Uterus (tissue), 4 donors: ENCODE data around the gene RPS13. TPM values are rescaled to one million over a fixed set of nuclear protein-coding genes. Genes with fewer than 3 reads are reported as not detected.

ENCODE experiments used
- DNase-seq, 2 donors: peaks; one replicate each; pipeline ENCODE4 v3.0.0-alpha.2; 2019 to 2020
- H3K27ac ChIP-seq, 2 donors: fragments of 200-600 bp; sonication (generic); 1 replicate in 1 of 2; 2 replicates in 1 of 2; pipeline ENCODE4 v1.5.1; 2016 to 2018
- H3K27me3 ChIP-seq, 2 donors: fragments of 200-600 bp; sonication (generic); one replicate each; pipeline ENCODE4 v1.5.1; 2018 to 2019; ENCODE audit warnings: control low read depth in 1 of 2
- H3K36me3 ChIP-seq, 2 donors: fragments of 200-600 bp; sonication (generic); one replicate each; pipeline ENCODE4 v1.5.1; 2019; ENCODE audit warnings: control low read depth in 1 of 2
- H3K4me1 ChIP-seq, 2 donors: fragments of 200-600 bp; sonication (generic); one replicate each; pipeline ENCODE4 v1.5.1; 2018 to 2019; ENCODE audit warnings: control low read depth in 1 of 2
- H3K4me3 ChIP-seq, 2 donors: fragments of 200-600 bp; sonication (generic); 1 replicate in 1 of 2; 2 replicates in 1 of 2; pipeline ENCODE4 v1.5.1; 2018 to 2019; ENCODE audit warnings: mild to moderate bottlenecking in 1 of 2
- H3K9me3 ChIP-seq, 2 donors: fragments of 200-600 bp; sonication (generic); one replicate each; pipeline ENCODE4 v1.5.1; 2019; ENCODE audit warnings: control low read depth in 1 of 2
- CTCF ChIP-seq, 4 experiments: fragments of 200-600 bp in 2 of 4; fragments of 450-650 bp in 2 of 4; sonication (generic) in 2 of 4; IDR thresholded peaks; one replicate each; pipeline ENCODE4 v1.5.1; 2016 to 2019; ENCODE audit warnings: antibody characterized with exemption in 4 of 4, mild to moderate bottlenecking in 2 of 4, moderate library complexity in 1 of 4
- POLR2A ChIP-seq, 2 donors: fragments of 450-650 bp; IDR thresholded peaks; one replicate each; pipeline ENCODE4 v1.6.1; 2016; ENCODE audit warnings: antibody characterized with exemption in 2 of 2, mild to moderate bottlenecking in 1 of 2, moderate library complexity in 1 of 2
- intact Hi-C: fragments of 100-400 bp; cut with DNase I; formaldehyde crosslinking; loops from one replicate; pipeline ENCODE4 v1.15.1; 2023; ENCODE audit warnings: low total_unique reads
- total RNA-seq, 4 donors: library from RNA; depleted of rRNA in 3 of 4; stranded (reverse); fragments of >200 nt in 3 of 4; gene quantifications; one replicate each; pipeline versions ENCODE4 v1.1.0 to v1.2.4, GENCODE V29; 2014 to 2023
- donor health status: DM: yes; HTN: yes; CAD: no.

Gene RPS13
- total RNA-seq, 4 donors from 2014 or later = 553 to 4,902 (median 2,244) TPM

GRCh38 chr11:17076517-17077239 lies 789 bp downstream of the RPS13 start:
- Histone ChIP-seq H3K27me3 (no peaks in the 10 kb centered on the region), H3K4me3 (peak overlapping the region; percentile 85 to 96), H3K27ac (peak overlapping the region; percentile 90), H3K9me3 (no peaks in the 10 kb centered on the region), H3K36me3 (no peaks in the 10 kb centered on the region), H3K4me1 (peaks cover 7 to 8% of the 10 kb centered on the region in 2 donors)
- DNase-seq = no peak
- intact Hi-C loops = no loop called here
- TF ChIP-seq CTCF (IDR thresholded peaks at IDR 0.05) (no peak), POLR2A (IDR thresholded peaks at IDR 0.05) (no peak)

- H3K4me1 ChIP-seq = peaks cover 7 to 8% of the 10 kb centered on the region in 2 donors
- no peak for DNase-seq
- no peak overlapping the region for H3K27ac ChIP-seq
- H3K4me3 ChIP-seq = no peak overlapping the region
- intact Hi-C loops = no loop called here
- no peak for TF ChIP-seq POLR2A (IDR thresholded peaks at IDR 0.05)
- TF ChIP-seq CTCF (IDR thresholded peaks at IDR 0.05) = no peak
- H3K27me3 ChIP-seq = no peaks in the 10 kb centered on the region
- no peaks in the 10 kb centered on the region for H3K9me3 ChIP-seq
- no peaks in the 10 kb centered on the region for H3K36me3 ChIP-seq
Observed at GRCh38 chr11:17075506-17075905, 2.0 kb downstream of the RPS13 start.

GRCh38 chr11:17073370-17074027 lies 4.0 kb downstream of the RPS13 start:
- no peak overlapping the region for H3K4me3 ChIP-seq
- H3K9me3 ChIP-seq = no peaks in the 10 kb centered on the region
- no peak overlapping the region for H3K27ac ChIP-seq
- no peaks in the 10 kb centered on the region for H3K27me3 ChIP-seq
- TF ChIP-seq CTCF (IDR thresholded peaks at IDR 0.05) (no peak), POLR2A (IDR thresholded peaks at IDR 0.05) (no peak)
- H3K36me3 ChIP-seq = no peaks in the 10 kb centered on the region
- intact Hi-C loops = no loop called here
- DNase-seq = no peak
- peaks cover 7 to 8% of the 10 kb centered on the region in 2 donors for H3K4me1 ChIP-seq

GRCh38 chr11:17067417-17067816 lies 10.1 kb downstream of the RPS13 start:
- Histone ChIP-seq H3K4me3 (no peak overlapping the region), H3K9me3 (no peaks in the 10 kb centered on the region), H3K27me3 (no peaks in the 10 kb centered on the region), H3K4me1 (no peaks in the 10 kb centered on the region), H3K36me3 (no peaks in the 10 kb centered on the region), H3K27ac (no peak overlapping the region)
- intact Hi-C loops = no loop called here
- no peak for TF ChIP-seq CTCF (IDR thresholded peaks at IDR 0.05)
- TF ChIP-seq POLR2A (IDR thresholded peaks at IDR 0.05) = no peak
- no peak for DNase-seq

DNA sequence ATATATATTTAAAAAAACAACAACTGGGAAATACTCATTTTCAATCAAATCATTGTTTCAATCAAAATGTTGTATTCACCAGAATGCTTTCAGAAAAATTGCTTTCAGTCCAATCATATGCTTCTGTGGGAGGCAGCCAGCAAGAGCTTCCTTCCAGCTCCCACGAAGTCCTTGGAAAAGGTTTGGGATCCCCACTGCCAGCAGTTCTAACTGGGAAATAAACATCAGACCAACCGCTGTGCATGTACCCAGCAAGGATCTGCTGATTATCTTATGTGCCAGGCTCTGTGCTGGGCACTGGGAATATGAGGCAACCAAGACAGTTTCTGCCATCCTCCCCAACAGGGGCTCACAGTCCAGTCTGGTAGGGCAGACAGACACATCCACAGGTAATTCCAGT lies 10.8 kb downstream of the RPS13 start:
- Histone ChIP-seq H3K27ac (no peak overlapping the region), H3K4me1 (no peaks in the 10 kb centered on the region), H3K27me3 (no peaks in the 10 kb centered on the region), H3K4me3 (no peak overlapping the region), H3K36me3 (no peaks in the 10 kb centered on the region), H3K9me3 (no peaks in the 10 kb centered on the region)
- TF ChIP-seq CTCF (IDR thresholded peaks at IDR 0.05) (no peak), POLR2A (IDR thresholded peaks at IDR 0.05) (no peak)
- DNase-seq = no peak
- intact Hi-C loops = no loop called here
